Coronary artery (tissue), 2 donors: ENCODE results near the gene FAM72D.
"Not testable (repeated sequence)": the region's sequence is repeated elsewhere in the genome, so short reads cannot be mapped to it uniquely, and the experiment has no call there.

ENCODE experiments used
- DNase-seq: peaks from one replicate; pipeline ENCODE4 v3.0.0-alpha.2; 2017; ENCODE audit warnings: low spot score
- H3K27ac ChIP-seq, 2 donors: fragments of 200-600 bp; sonication (generic); one replicate each; pipeline ENCODE4 v1.5.1; 2016 to 2019
- H3K4me3 ChIP-seq: fragments of 200-600 bp; sonication (generic); 2 replicates; pipeline ENCODE4 v1.5.1; 2016; ENCODE audit warnings: mild to moderate bottlenecking, moderate library complexity

The FAM72D gene

GRCh38 chr1:145079737-145080136, 16.0 kb upstream of the FAM72D start:
- H3K27ac ChIP-seq, H3K4me3 ChIP-seq, DNase-seq: not testable (repeated sequence)

- DNase-seq, H3K27ac ChIP-seq, H3K4me3 ChIP-seq: not testable (repeated sequence)
Observed at GRCh38 chr1:145080193-145080592, 15.6 kb upstream of the FAM72D start.

- not testable (repeated sequence) for H3K27ac ChIP-seq, DNase-seq, H3K4me3 ChIP-seq
Observed at GRCh38 chr1:145082483-145083255, 13.1 kb upstream of the FAM72D start.

- peak overlapping the region in 1 of 2 donors; percentile 80 for H3K27ac ChIP-seq
- peak overlapping the region; percentile 71 for H3K4me3 ChIP-seq
- DNase-seq = peak; percentile 70
Observed at GRCh38 chr1:145093517-145094149, 2.1 kb upstream of the FAM72D start.

- not testable (repeated sequence) for DNase-seq
- peak overlapping the region; percentile 68 for H3K4me3 ChIP-seq
- H3K27ac ChIP-seq = peak overlapping the region in 1 of 2 donors; percentile 87
Observed at GRCh38 chr1:145094655-145095211, 1.0 kb upstream of the FAM72D start.

- H3K4me3 ChIP-seq, DNase-seq, H3K27ac ChIP-seq: not testable (repeated sequence)
Observed at GRCh38 chr1:145101725-145102124, 6.0 kb downstream of the FAM72D start.

- H3K27ac ChIP-seq, H3K4me3 ChIP-seq, DNase-seq: not testable (repeated sequence)
Observed at GRCh38 chr1:145103294-145103693, 7.5 kb downstream of the FAM72D start.

GRCh38 chr1:145111674-145112073, 15.9 kb downstream of the FAM72D start:
- H3K27ac ChIP-seq, DNase-seq, H3K4me3 ChIP-seq: not testable (repeated sequence)

GRCh38 chr1:145112703-145113102, 16.9 kb downstream of the FAM72D start:
- H3K4me3 ChIP-seq, DNase-seq, H3K27ac ChIP-seq: not testable (repeated sequence)

- H3K4me3 ChIP-seq, H3K27ac ChIP-seq, DNase-seq: not testable (repeated sequence)
Observed at GRCh38 chr1:145114560-145115057, 18.8 kb downstream of the FAM72D start.

- not testable (repeated sequence) for H3K4me3 ChIP-seq, DNase-seq, H3K27ac ChIP-seq
Observed at GRCh38 chr1:145115587-145116493, 20.1 kb downstream of the FAM72D start.

- DNase-seq, H3K27ac ChIP-seq, H3K4me3 ChIP-seq: not testable (repeated sequence)
Observed at GRCh38 chr1:145119842-145120241, 24.1 kb downstream of the FAM72D start.

- not testable (repeated sequence) for DNase-seq, H3K27ac ChIP-seq, H3K4me3 ChIP-seq
Observed at GRCh38 chr1:145122344-145123061, 26.7 kb downstream of the FAM72D start.

- not testable (repeated sequence) for H3K4me3 ChIP-seq, DNase-seq, H3K27ac ChIP-seq
Observed at GRCh38 chr1:145123062-145123395, 27.3 kb downstream of the FAM72D start.

- DNase-seq, H3K27ac ChIP-seq, H3K4me3 ChIP-seq: not testable (repeated sequence)
Observed at GRCh38 chr1:145123992-145124641, 28.3 kb downstream of the FAM72D start.

GRCh38 chr1:145125112-145125511, 29.3 kb downstream of the FAM72D start:
- not testable (repeated sequence) for DNase-seq, H3K4me3 ChIP-seq, H3K27ac ChIP-seq

- not testable (repeated sequence) for H3K27ac ChIP-seq, H3K4me3 ChIP-seq
Observed at GRCh38 chr1:145127144-145127543, 31.4 kb downstream of the FAM72D start.

More at GRCh38 chr1:145127144-145127543, 31.4 kb downstream of the FAM72D start:
- not testable (repeated sequence) for DNase-seq
